Loucy (cell line): Measurements from ENCODE around the gene UPK1B.
"Not testable (repeated sequence)": the region's sequence is repeated elsewhere in the genome, so short reads cannot be mapped to it uniquely, and the experiment has no call there.

Experiments
- EZH2phosphoT487 ChIP-seq: fragments of 200-600 bp; IDR thresholded peaks from 2 replicates; pipeline ENCODE4 v1.6.1; 2018; ENCODE audit warnings: antibody characterized with exemption, mild to moderate bottlenecking, moderate library complexity, borderline replicate concordance
- TF ChIP-seq, protein P1 (sequence below): fragments of 200-600 bp; sonication (generic); conservative IDR thresholded peaks from 2 replicates; pipeline ENCODE4 v1.5.1; 2014; ENCODE audit warnings: mild to moderate bottlenecking, antibody characterized with exemption, low read length

GRCh38 chr3:119243058-119243529 is 69.7 kb downstream of the UPK1B start:
- TF ChIP-seq, protein P1, sequence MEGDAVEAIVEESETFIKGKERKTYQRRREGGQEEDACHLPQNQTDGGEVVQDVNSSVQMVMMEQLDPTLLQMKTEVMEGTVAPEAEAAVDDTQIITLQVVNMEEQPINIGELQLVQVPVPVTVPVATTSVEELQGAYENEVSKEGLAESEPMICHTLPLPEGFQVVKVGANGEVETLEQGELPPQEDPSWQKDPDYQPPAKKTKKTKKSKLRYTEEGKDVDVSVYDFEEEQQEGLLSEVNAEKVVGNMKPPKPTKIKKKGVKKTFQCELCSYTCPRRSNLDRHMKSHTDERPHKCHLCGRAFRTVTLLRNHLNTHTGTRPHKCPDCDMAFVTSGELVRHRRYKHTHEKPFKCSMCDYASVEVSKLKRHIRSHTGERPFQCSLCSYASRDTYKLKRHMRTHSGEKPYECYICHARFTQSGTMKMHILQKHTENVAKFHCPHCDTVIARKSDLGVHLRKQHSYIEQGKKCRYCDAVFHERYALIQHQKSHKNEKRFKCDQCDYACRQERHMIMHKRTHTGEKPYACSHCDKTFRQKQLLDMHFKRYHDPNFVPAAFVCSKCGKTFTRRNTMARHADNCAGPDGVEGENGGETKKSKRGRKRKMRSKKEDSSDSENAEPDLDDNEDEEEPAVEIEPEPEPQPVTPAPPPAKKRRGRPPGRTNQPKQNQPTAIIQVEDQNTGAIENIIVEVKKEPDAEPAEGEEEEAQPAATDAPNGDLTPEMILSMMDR: not testable (repeated sequence)
- not testable (repeated sequence) for TF ChIP-seq EZH2phosphoT487
